Panc1 (cell line): ENCODE data around the gene PICALM. TPM values are rescaled to one million over a fixed set of nuclear protein-coding genes. Genes with fewer than 3 reads are reported as not detected.
A peak's percentile ranks its signal among the peaks of the same experiment; 100 is the strongest.

Source experiments
- ATAC-seq: fragments of 200-7000 bp; cut with Tn5 transposase; 2 replicates; pipeline ENCODE4 v1.9.1; 2020; ENCODE audit warnings: mild to moderate bottlenecking, moderate library complexity
- BruUV-seq: library from RNA; stranded (reverse); fragments of 400-500 nt; replicated peaks from 2 replicates; lab custom pipeline; 2021; lab: Mats Ljungman, UMichigan
- CTCF ChIA-PET: fragments of 300-600 bp; sonication (Branson Sonifier 250); formaldehyde crosslinking; loops from one replicate; lab custom pipeline; 2022; ENCODE audit warnings: antibody characterized with exemption; lab: Charles Lee
- POLR2A ChIA-PET: fragments of 300-600 bp; sonication (Branson Sonifier 250); formaldehyde crosslinking; loops from one replicate; lab custom pipeline; 2022; ENCODE audit warnings: antibody characterized with exemption; lab: Charles Lee
- DNase-seq: peaks from one replicate; pipeline ENCODE4 v3.0.0-alpha.2; 2010; ENCODE audit warnings: low read depth, low spot score
- H3K27ac ChIP-seq: 2 replicates; pipeline ENCODE4 v1.5.1; 2011; ENCODE audit warnings: mild to moderate bottlenecking, low read length, inconsistent platforms
- H3K27me3 ChIP-seq: fragments of 200-500 bp; sonication (Bioruptor generic); 2 replicates; pipeline ENCODE4 v1.6.0; 2014; ENCODE audit warnings: low read length, inconsistent platforms; ENCODE audit not compliant: control insufficient read depth, insufficient read depth
- H3K36me3 ChIP-seq: fragments of 200-500 bp; sonication (Bioruptor generic); 2 replicates; pipeline ENCODE4 v1.5.1; 2014; ENCODE audit warnings: inconsistent platforms, mild to moderate bottlenecking, low read length, moderate library complexity; ENCODE audit not compliant: control insufficient read depth, insufficient read depth
- H3K4me1 ChIP-seq: 2 replicates; pipeline ENCODE4 v1.5.1; 2011; ENCODE audit warnings: inconsistent platforms, mild to moderate bottlenecking, low read length, moderate library complexity; ENCODE audit not compliant: control insufficient read depth, insufficient read depth
- H3K4me3 ChIP-seq, 2 experiments: 2 replicates each; pipeline ENCODE4 v1.5.1; 2011 to 2012; ENCODE audit warnings: low read depth in 2 of 2, low read length in 2 of 2, mild to moderate bottlenecking in 2 of 2, inconsistent platforms in 1 of 2, moderate library complexity in 1 of 2
- H3K9me3 ChIP-seq: fragments of 200-500 bp; sonication (Bioruptor generic); 2 replicates; pipeline ENCODE4 v1.5.1; 2014; ENCODE audit warnings: low read depth, mild to moderate bottlenecking, inconsistent platforms, low read length, moderate library complexity; ENCODE audit not compliant: control insufficient read depth, insufficient read depth
- POLR2AphosphoS5 ChIP-seq: IDR thresholded peaks from 2 replicates; pipeline ENCODE4 v1.6.1; 2012; ENCODE audit warnings: mild to moderate bottlenecking, low read depth, low read length, moderate library complexity
- SIN3A ChIP-seq: IDR thresholded peaks from 2 replicates; pipeline ENCODE4 v1.6.1; 2012; ENCODE audit warnings: low read depth, mild to moderate bottlenecking, low read length, moderate library complexity, borderline replicate concordance; ENCODE audit not compliant: insufficient read depth
- TCF7L2 ChIP-seq: IDR thresholded peaks from 2 replicates; pipeline ENCODE4 v1.6.1; 2011; ENCODE audit warnings: mild to moderate bottlenecking, low read depth, low read length, inconsistent platforms
- in situ Hi-C: cut with HindIII; loops from 2 replicates; pipeline ENCODE4 v1.10.0; 2016; ENCODE audit warnings: low sequenced_read_pairs, low pct_unique_long_range_greater_than_20kb
- intact Hi-C: fragments of 100-400 bp; cut with micrococcal nuclease; formaldehyde crosslinking; loops from one replicate; pipeline ENCODE4 v1.10.0; 2022; ENCODE audit not compliant: unreplicated experiment
- total RNA-seq: library from RNA; stranded (reverse); gene quantifications from one replicate; pipeline ENCODE4 v1.2.1, GENCODE V29; 2021; ENCODE audit not compliant: unreplicated experiment
- TF ChIP-seq, protein P1 (sequence below), 2 experiments: IDR thresholded peaks; 2 replicates each; pipeline ENCODE4 v1.6.1; 2011 to 2012; ENCODE audit warnings: low read depth in 2 of 2, control low read depth in 1 of 2, low read length in 1 of 2, mild to moderate bottlenecking in 1 of 2, moderate library complexity in 1 of 2; ENCODE audit not compliant: insufficient read depth in 1 of 2
- TF ChIP-seq, protein P2 (sequence below): fragments of 450-650 bp; IDR thresholded peaks from 2 replicates; pipeline ENCODE4 v1.5.1; 2017; ENCODE audit warnings: mild to moderate bottlenecking

The PICALM gene
- total RNA-seq, 1 experiment from 2014 or later: 153 TPM

DNA sequence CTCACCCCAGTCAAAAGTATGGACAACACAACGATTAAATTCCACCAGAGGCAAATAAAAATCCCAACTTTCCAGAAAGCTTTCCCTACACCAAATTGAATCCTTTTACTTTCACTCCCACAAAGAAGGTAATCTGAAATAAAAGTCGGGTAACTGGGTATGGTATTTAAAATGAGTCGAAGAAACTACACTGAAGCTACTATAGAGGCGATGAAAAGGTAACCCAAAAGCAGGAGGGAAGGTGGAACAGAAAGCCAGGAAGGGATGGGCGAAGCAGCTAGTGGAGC is 1.1 kb downstream of the PICALM start:
- ATAC-seq: no peak; the same call in 1 of the 2 replicates
- ChIA-PET POLR2A (interaction anchor here (0.7 to 1.9 kb wide), 2 partner anchors 100 to 126 kb away, joined by 6 read pairs; no protein-coding TSS in a partner anchor), CTCF (interaction anchor here (0.6 to 1.6 kb wide), 2 partner anchors 26 to 348 kb away, joined by 5 to 7 read pairs; no protein-coding TSS in a partner anchor)
- H3K4me3 ChIP-seq: peak overlapping the region; percentile 69 to 76
- H3K9me3 ChIP-seq: no peaks in the 10 kb centered on the region
- in situ Hi-C loops: no loop called here
- H3K36me3 ChIP-seq: no peaks in the 10 kb centered on the region; the same call in 1 of the 2 replicates
- DNase-seq: no peak
- TF ChIP-seq, protein P1, sequence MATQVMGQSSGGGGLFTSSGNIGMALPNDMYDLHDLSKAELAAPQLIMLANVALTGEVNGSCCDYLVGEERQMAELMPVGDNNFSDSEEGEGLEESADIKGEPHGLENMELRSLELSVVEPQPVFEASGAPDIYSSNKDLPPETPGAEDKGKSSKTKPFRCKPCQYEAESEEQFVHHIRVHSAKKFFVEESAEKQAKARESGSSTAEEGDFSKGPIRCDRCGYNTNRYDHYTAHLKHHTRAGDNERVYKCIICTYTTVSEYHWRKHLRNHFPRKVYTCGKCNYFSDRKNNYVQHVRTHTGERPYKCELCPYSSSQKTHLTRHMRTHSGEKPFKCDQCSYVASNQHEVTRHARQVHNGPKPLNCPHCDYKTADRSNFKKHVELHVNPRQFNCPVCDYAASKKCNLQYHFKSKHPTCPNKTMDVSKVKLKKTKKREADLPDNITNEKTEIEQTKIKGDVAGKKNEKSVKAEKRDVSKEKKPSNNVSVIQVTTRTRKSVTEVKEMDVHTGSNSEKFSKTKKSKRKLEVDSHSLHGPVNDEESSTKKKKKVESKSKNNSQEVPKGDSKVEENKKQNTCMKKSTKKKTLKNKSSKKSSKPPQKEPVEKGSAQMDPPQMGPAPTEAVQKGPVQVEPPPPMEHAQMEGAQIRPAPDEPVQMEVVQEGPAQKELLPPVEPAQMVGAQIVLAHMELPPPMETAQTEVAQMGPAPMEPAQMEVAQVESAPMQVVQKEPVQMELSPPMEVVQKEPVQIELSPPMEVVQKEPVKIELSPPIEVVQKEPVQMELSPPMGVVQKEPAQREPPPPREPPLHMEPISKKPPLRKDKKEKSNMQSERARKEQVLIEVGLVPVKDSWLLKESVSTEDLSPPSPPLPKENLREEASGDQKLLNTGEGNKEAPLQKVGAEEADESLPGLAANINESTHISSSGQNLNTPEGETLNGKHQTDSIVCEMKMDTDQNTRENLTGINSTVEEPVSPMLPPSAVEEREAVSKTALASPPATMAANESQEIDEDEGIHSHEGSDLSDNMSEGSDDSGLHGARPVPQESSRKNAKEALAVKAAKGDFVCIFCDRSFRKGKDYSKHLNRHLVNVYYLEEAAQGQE (IDR thresholded peaks at IDR 0.05; ENCODE audit: insufficient read depth in 1 of 2, low read depth in 2 of 2, low read length in 1 of 2): no peak
- TF ChIP-seq TCF7L2: no peak
- TF ChIP-seq, protein P2, sequence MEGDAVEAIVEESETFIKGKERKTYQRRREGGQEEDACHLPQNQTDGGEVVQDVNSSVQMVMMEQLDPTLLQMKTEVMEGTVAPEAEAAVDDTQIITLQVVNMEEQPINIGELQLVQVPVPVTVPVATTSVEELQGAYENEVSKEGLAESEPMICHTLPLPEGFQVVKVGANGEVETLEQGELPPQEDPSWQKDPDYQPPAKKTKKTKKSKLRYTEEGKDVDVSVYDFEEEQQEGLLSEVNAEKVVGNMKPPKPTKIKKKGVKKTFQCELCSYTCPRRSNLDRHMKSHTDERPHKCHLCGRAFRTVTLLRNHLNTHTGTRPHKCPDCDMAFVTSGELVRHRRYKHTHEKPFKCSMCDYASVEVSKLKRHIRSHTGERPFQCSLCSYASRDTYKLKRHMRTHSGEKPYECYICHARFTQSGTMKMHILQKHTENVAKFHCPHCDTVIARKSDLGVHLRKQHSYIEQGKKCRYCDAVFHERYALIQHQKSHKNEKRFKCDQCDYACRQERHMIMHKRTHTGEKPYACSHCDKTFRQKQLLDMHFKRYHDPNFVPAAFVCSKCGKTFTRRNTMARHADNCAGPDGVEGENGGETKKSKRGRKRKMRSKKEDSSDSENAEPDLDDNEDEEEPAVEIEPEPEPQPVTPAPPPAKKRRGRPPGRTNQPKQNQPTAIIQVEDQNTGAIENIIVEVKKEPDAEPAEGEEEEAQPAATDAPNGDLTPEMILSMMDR: no peak
- no peak for TF ChIP-seq SIN3A
- no peak for TF ChIP-seq POLR2AphosphoS5
- peaks cover 43% of the 10 kb centered on the region for H3K4me1 ChIP-seq
- intact Hi-C loops: no loop called here
- no TSS peak for BruUV-seq
- no peaks in the 10 kb centered on the region for H3K27me3 ChIP-seq
- peak overlapping the region; percentile 91 for H3K27ac ChIP-seq

DNA sequence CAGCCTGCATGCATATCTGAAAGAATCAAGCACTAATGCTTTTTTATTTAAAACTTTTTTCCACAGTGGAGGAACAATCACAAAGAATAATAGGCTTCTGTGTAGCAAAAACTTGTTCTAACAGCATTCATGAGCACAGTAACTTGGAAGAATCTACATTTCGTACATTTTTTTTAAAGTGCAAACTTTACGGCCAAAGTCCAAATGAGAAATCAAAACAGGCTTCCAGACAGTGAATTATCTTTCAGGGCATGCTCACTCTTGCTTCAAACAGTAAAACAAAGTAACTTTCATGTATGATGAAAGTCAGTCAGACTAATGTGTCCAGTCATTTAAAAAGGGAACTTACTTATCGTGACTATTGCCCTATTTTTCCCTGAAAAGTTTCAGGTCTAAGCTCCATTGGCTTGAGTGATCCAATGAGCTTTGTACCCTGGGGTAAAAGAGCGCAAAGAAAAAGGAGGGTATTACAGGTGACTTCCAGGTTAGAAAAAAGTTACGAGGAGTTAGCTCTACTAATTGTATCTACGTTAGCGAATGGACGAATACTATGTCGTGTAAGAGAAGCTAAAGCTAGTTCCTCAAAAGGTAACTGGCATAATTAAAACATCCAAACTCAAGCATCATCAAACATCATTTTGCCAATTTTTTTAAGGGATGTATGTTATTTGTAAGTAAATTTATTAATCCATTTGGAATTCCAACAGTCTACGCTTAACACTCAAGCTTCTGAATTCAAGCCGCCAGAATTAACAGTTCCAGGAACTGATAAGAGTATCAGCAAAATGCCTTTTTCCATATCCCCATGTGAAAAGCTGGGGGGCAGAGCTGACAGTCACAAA is 1.7 kb downstream of the PICALM start:
- ChIA-PET POLR2A (no interaction called here), CTCF (interaction anchor here (0.6 to 1.6 kb wide), 2 partner anchors 25 to 163 kb away, joined by 3 to 5 read pairs; no protein-coding TSS in a partner anchor)
- TF ChIP-seq, protein P1 (IDR thresholded peaks at IDR 0.05; ENCODE audit: insufficient read depth in 1 of 2, low read depth in 2 of 2, low read length in 1 of 2): no peak
- TF ChIP-seq, protein P2: no peak
- TF ChIP-seq SIN3A: no peak; the same call in 1 of the 2 replicates
- TF ChIP-seq POLR2AphosphoS5: no peak
- TF ChIP-seq TCF7L2: no peak
- intact Hi-C loops: no loop called here
- Histone ChIP-seq H3K27ac (peak overlapping the region; percentile 91), H3K36me3 (no peaks in the 10 kb centered on the region; the same call in 1 of the 2 replicates), H3K4me3 (peak overlapping the region; percentile 69 to 76), H3K27me3 (no peaks in the 10 kb centered on the region), H3K4me1 (peaks cover 46% of the 10 kb centered on the region), H3K9me3 (no peaks in the 10 kb centered on the region)
- DNase-seq (no peak), ATAC-seq (no peak)
- no TSS peak for BruUV-seq
- in situ Hi-C loops: no loop called here
